ENCODE measurements around the gene TRA2A.

DNA sequence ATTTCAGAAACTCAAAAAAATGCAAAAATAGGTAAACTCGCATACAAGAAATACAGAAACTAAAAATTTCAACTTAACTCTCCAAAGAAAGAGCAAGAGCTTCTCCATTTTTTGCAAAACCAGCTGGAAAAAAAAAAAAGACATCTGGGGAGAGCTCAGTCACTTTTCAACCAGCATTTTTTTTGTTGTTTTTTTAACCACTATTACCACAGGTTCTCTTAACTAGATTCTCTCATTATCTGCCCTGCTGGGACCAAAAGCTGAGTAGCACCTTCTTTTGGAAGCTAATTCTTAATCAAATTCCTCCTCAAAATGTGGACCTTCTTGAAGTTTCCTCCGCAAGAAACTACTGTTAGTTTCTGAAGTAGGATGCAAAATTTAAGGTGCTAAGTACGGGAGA lies 75.7 kb downstream of the TRA2A start:
- TF ChIP-seq POLR2AphosphoS5 (IDR thresholded peaks at IDR 0.05) (no peak), POLR2A (IDR thresholded peaks at IDR 0.05) (no peak), EP300 (IDR thresholded peaks at IDR 0.05) (no peak)
- TF ChIP-seq, protein P1, sequence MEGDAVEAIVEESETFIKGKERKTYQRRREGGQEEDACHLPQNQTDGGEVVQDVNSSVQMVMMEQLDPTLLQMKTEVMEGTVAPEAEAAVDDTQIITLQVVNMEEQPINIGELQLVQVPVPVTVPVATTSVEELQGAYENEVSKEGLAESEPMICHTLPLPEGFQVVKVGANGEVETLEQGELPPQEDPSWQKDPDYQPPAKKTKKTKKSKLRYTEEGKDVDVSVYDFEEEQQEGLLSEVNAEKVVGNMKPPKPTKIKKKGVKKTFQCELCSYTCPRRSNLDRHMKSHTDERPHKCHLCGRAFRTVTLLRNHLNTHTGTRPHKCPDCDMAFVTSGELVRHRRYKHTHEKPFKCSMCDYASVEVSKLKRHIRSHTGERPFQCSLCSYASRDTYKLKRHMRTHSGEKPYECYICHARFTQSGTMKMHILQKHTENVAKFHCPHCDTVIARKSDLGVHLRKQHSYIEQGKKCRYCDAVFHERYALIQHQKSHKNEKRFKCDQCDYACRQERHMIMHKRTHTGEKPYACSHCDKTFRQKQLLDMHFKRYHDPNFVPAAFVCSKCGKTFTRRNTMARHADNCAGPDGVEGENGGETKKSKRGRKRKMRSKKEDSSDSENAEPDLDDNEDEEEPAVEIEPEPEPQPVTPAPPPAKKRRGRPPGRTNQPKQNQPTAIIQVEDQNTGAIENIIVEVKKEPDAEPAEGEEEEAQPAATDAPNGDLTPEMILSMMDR (IDR thresholded peaks at IDR 0.05): no peak

Measured in suprapubic skin (tissue), 4 donors.